H9 (cell line): ENCODE results near the gene PTBP3. TPM values are rescaled to one million over a fixed set of nuclear protein-coding genes. Genes with fewer than 3 reads are reported as not detected.

Experiments
- DNase-seq: peaks from one replicate; pipeline ENCODE4 v3.0.0-alpha.2; 2017
- H2AFZ ChIP-seq: one replicate; pipeline ENCODE4 v1.6.1; 2013; ENCODE audit warnings: mild to moderate bottlenecking, low read length, control low read depth, moderate library complexity
- H2AK5ac ChIP-seq: 2 replicates; pipeline ENCODE4 v1.6.1; 2013; ENCODE audit warnings: low read length, control low read depth, mixed read lengths; ENCODE audit not compliant: insufficient read length
- H2BK120ac ChIP-seq: one replicate; pipeline ENCODE4 v1.6.1; 2013; ENCODE audit warnings: low read depth, mild to moderate bottlenecking, low read length, control low read depth, inconsistent platforms; ENCODE audit not compliant: poor library complexity, severe bottlenecking
- H2BK12ac ChIP-seq: 2 replicates; pipeline ENCODE4 v1.6.1; 2013; ENCODE audit warnings: low read length, control low read depth, mixed read lengths, low read depth; ENCODE audit not compliant: insufficient read length
- H2BK15ac ChIP-seq: 2 replicates; pipeline ENCODE4 v1.6.1; 2013; ENCODE audit warnings: low read depth, low read length, control low read depth
- H2BK20ac ChIP-seq: one replicate; pipeline ENCODE4 v1.6.1; 2013; ENCODE audit warnings: low read depth, mild to moderate bottlenecking, low read length, control low read depth, inconsistent platforms; ENCODE audit not compliant: poor library complexity, severe bottlenecking
- H2BK5ac ChIP-seq: 2 replicates; pipeline ENCODE4 v1.6.1; 2013; ENCODE audit warnings: low read length, control low read depth, mixed read lengths; ENCODE audit not compliant: insufficient read length
- H3K14ac ChIP-seq: 2 replicates; pipeline ENCODE4 v1.6.1; 2013; ENCODE audit warnings: low read length, control low read depth; ENCODE audit not compliant: insufficient read depth
- H3K18ac ChIP-seq: 2 replicates; pipeline ENCODE4 v1.6.1; 2013; ENCODE audit warnings: low read depth, mild to moderate bottlenecking, mixed read lengths, low read length, control low read depth; ENCODE audit not compliant: insufficient read length
- H3K23ac ChIP-seq: 2 replicates; pipeline ENCODE4 v1.6.1; 2013; ENCODE audit warnings: low read length, control low read depth, mixed read lengths, low read depth; ENCODE audit not compliant: insufficient read length
- H3K23me2 ChIP-seq: 2 replicates; pipeline ENCODE4 v1.6.1; 2013; ENCODE audit warnings: low read depth, mild to moderate bottlenecking, mixed read lengths, low read length, control low read depth; ENCODE audit not compliant: insufficient read length, poor library complexity, severe bottlenecking
- H3K27ac ChIP-seq: 2 replicates; pipeline ENCODE4 v1.5.1; 2013; ENCODE audit warnings: low read length, control low read depth, mixed read lengths, low read depth; ENCODE audit not compliant: insufficient read length
- H3K27me3 ChIP-seq: 2 replicates; pipeline ENCODE4 v1.6.1; 2013; ENCODE audit warnings: low read length, control low read depth, inconsistent platforms; ENCODE audit not compliant: insufficient read depth
- H3K4ac ChIP-seq: 2 replicates; pipeline ENCODE4 v1.6.1; 2013; ENCODE audit warnings: low read depth, mild to moderate bottlenecking, control low read depth, inconsistent platforms, low read length, moderate library complexity
- H3K4me1 ChIP-seq: 2 replicates; pipeline ENCODE4 v1.6.1; 2013; ENCODE audit warnings: low read length, control low read depth, inconsistent platforms; ENCODE audit not compliant: insufficient read depth
- H3K4me2 ChIP-seq: 2 replicates; pipeline ENCODE4 v1.6.1; 2013; ENCODE audit warnings: low read length, control low read depth, mixed read lengths; ENCODE audit not compliant: insufficient read length, insufficient read depth
- H3K56ac ChIP-seq: 2 replicates; pipeline ENCODE4 v1.6.1; 2013; ENCODE audit warnings: low read depth, mild to moderate bottlenecking, mixed read lengths, low read length, control low read depth; ENCODE audit not compliant: insufficient read length
- H3K79me1 ChIP-seq: 2 replicates; pipeline ENCODE4 v1.6.1; 2013; ENCODE audit warnings: low read depth, mild to moderate bottlenecking, moderate library complexity, low read length, control low read depth, inconsistent platforms; ENCODE audit not compliant: insufficient read depth, poor library complexity, severe bottlenecking
- H3K79me2 ChIP-seq: 2 replicates; pipeline ENCODE4 v1.6.1; 2013; ENCODE audit warnings: low read length, control low read depth, inconsistent platforms; ENCODE audit not compliant: insufficient read depth
- H3K9ac ChIP-seq: 2 replicates; pipeline ENCODE4 v1.6.1; 2013; ENCODE audit warnings: low read length, control low read depth, mixed read lengths; ENCODE audit not compliant: insufficient read length; ENCODE audit errors: extremely low read depth
- H3K9me3 ChIP-seq: one replicate; pipeline ENCODE4 v1.6.1; 2013; ENCODE audit warnings: low read depth, low read length, inconsistent platforms; ENCODE audit not compliant: control insufficient read depth
- H3T11ph ChIP-seq: one replicate; pipeline ENCODE4 v1.6.1; 2013; ENCODE audit warnings: mild to moderate bottlenecking, low read length, control low read depth, inconsistent platforms
- H4K20me1 ChIP-seq: one replicate; pipeline ENCODE4 v1.6.1; 2013; ENCODE audit not compliant: control insufficient read depth, insufficient read length, insufficient read depth
- H4K5ac ChIP-seq: 2 replicates; pipeline ENCODE4 v1.6.1; 2013; ENCODE audit warnings: low read depth, mild to moderate bottlenecking, mixed read lengths, low read length, control low read depth; ENCODE audit not compliant: insufficient read length
- H4K8ac ChIP-seq: replicated peaks from 2 replicates; pipeline ENCODE4 v1.6.1; 2013; ENCODE audit warnings: low read length, control low read depth, mixed read lengths, low read depth; ENCODE audit not compliant: insufficient read length
- H4K91ac ChIP-seq: 2 replicates; pipeline ENCODE4 v1.6.1; 2013; ENCODE audit warnings: low read depth, mild to moderate bottlenecking, moderate library complexity, mixed read lengths, low read length, control low read depth; ENCODE audit not compliant: insufficient read length
- H3K27ac Mint-ChIP-seq, 3 experiments: 2 replicates in 2 of 3; 3 replicates in 1 of 3; pipeline ENCODE4 v1.8.0; 2020 to 2021; ENCODE audit warnings: mixed read lengths in 3 of 3, mild to moderate bottlenecking in 1 of 3, moderate library complexity in 1 of 3
- H3K27me3 Mint-ChIP-seq: 2 replicates; pipeline ENCODE4 v1.8.0; 2021; ENCODE audit warnings: low read depth, mild to moderate bottlenecking, moderate library complexity, mixed read lengths
- H3K36me3 Mint-ChIP-seq, 3 experiments: 2 replicates in 2 of 3; 3 replicates in 1 of 3; pipeline ENCODE4 v1.8.0; 2020 to 2021; ENCODE audit warnings: low read depth in 3 of 3, mixed read lengths in 3 of 3; ENCODE audit not compliant: insufficient read depth in 1 of 3
- H3K4me1 Mint-ChIP-seq, 2 experiments: 2 replicates each; pipeline ENCODE4 v1.8.0; 2020; ENCODE audit warnings: mixed read lengths in 2 of 2
- H3K4me3 Mint-ChIP-seq, 2 experiments: 2 replicates in 1 of 2; 3 replicates in 1 of 2; pipeline ENCODE4 v1.8.0; 2020 to 2021; ENCODE audit warnings: mild to moderate bottlenecking in 2 of 2, mixed read lengths in 2 of 2, moderate library complexity in 1 of 2
- H3K9me3 Mint-ChIP-seq, 2 experiments: 2 replicates in 1 of 2; 3 replicates in 1 of 2; pipeline ENCODE4 v1.8.0; 2020; ENCODE audit warnings: mild to moderate bottlenecking in 2 of 2, mixed read lengths in 2 of 2, moderate library complexity in 1 of 2
- WGBS: extraction: QIAGEN DNeasy Blood & Tissue Kit; methylation state at CpG from one replicate; pipeline ENCODE4 v1.1.7; 2013; ENCODE audit warnings: missing lambda C conversion rate, low lambda C conversion rate, mixed read lengths; ENCODE audit not compliant: insufficient read length; ENCODE audit errors: extremely low coverage; 5-methylcytosine and 5-hydroxymethylcytosine counted together
- long read RNA-seq: library from polyadenylated mRNA; unstranded; transcript quantifications from one replicate; pipeline ENCODE4 v2.0.0, GENCODE V29; 2020
- total RNA-seq: library from RNA; stranded (reverse); gene quantifications from 2 replicates; pipeline ENCODE4 v1.2.1, GENCODE V29; 2021
- TF ChIP-seq, protein P1 (sequence below): fragments of 200-600 bp; sonication (generic); conservative IDR thresholded peaks from 3 replicates; pipeline ENCODE4 v1.8.0; 2021; ENCODE audit warnings: antibody characterized with exemption, mild to moderate bottlenecking

PTBP3 gene
- total RNA-seq = 89.5 and 93.1 TPM in 2 replicates
- long read RNA-seq, full-length matches to known transcripts = 26 of 58 reads
- long read RNA-seq, partial matches to known transcripts = 10 of 58 reads
- long read RNA-seq, other reads (novel, unspliced or antisense) = 22 of 58 reads

DNA sequence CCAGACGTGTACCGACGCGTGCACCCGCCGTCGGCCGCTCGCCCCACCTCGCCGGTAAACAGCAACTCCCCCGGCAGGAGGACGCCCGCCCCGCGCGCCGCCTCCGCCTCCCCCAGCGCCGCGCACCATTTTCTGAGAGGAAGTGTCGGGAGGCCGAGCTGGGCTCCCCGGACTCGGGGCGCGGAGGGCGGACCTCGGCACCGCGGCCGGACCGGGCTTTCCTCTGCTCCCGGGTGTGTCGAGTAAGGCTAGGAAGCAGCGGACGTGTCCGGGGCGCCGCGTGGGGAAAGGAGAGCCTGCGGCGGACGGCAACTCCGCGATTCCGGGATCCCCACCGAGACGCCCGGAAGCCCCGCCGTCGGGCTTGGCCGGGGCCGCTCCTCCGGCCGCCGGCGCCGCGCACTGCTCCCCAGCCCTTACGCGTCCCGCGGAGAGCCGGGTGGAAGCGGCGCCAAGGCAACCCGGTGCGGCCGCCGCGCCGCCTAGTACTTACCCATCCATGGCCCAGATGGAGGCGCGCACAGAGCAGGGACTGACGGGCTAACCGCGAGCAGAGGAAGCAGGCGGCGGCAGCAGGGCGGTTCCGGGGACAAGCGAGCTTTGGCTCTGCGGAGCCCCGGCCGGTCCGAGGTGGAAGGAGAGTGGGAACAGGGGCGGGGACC lies at the start of gene PTBP3:
TSS of gene PTBP3 (minus strand) at position 643 of the 662 bp plus-strand sequence. CDS start 35,754 bp downstream, outside the sequence.
- no peak within 1 kb of the TSS for H2BK20ac ChIP-seq
- H3K9me3 ChIP-seq = no peaks in the 10 kb centered on the region
- no peak within 1 kb of the TSS for H3T11ph ChIP-seq
- H2BK120ac ChIP-seq = no peak within 1 kb of the TSS
- H3K27me3 Mint-ChIP-seq = no peaks in the 10 kb centered on the region
- peaks cover 3% of the 10 kb centered on the region for H3K23me2 ChIP-seq
- no peak within 1 kb of the TSS for H3K23ac ChIP-seq
- peak within 1 kb of the TSS; percentile 81 for H3K4me2 ChIP-seq
- H3K18ac ChIP-seq = peak within 1 kb of the TSS; percentile 96
- peaks cover 21 to 28% of the 10 kb centered on the region in 2 experiments for H3K4me1 Mint-ChIP-seq
- peak within 1 kb of the TSS; percentile 75 for H4K5ac ChIP-seq
- WGBS = no CpG with 5 or more reads among the region's 90 CpGs
- H3K9ac ChIP-seq = peak within 1 kb of the TSS; percentile 83
- H3K56ac ChIP-seq = no peak within 1 kb of the TSS
- no peak within 1 kb of the TSS for H3K4ac ChIP-seq
- H3K79me2 ChIP-seq = peaks cover 18% of the 10 kb centered on the region; the same call in 1 of the 2 replicates
- no peaks in the 10 kb centered on the region for H4K20me1 ChIP-seq
- peak within 1 kb of the TSS; percentile 99 for H3K14ac ChIP-seq
- H3K36me3 Mint-ChIP-seq = peaks cover 0 to 1% (median 0%) of the 10 kb centered on the region in 3 experiments; a peak in 1 of 7 replicates
- TF ChIP-seq, protein P1, sequence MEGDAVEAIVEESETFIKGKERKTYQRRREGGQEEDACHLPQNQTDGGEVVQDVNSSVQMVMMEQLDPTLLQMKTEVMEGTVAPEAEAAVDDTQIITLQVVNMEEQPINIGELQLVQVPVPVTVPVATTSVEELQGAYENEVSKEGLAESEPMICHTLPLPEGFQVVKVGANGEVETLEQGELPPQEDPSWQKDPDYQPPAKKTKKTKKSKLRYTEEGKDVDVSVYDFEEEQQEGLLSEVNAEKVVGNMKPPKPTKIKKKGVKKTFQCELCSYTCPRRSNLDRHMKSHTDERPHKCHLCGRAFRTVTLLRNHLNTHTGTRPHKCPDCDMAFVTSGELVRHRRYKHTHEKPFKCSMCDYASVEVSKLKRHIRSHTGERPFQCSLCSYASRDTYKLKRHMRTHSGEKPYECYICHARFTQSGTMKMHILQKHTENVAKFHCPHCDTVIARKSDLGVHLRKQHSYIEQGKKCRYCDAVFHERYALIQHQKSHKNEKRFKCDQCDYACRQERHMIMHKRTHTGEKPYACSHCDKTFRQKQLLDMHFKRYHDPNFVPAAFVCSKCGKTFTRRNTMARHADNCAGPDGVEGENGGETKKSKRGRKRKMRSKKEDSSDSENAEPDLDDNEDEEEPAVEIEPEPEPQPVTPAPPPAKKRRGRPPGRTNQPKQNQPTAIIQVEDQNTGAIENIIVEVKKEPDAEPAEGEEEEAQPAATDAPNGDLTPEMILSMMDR = 0 out of 3 replicates have a peak, but pooled peaks have one; percentile 6
- H4K91ac ChIP-seq = no peak within 1 kb of the TSS
- H3K79me1 ChIP-seq = peaks cover 4% of the 10 kb centered on the region
- H3K27ac ChIP-seq = peak within 1 kb of the TSS; percentile 47
- H2AK5ac ChIP-seq = no peak within 1 kb of the TSS
- H2BK15ac ChIP-seq = no peak within 1 kb of the TSS; the same call in 1 of the 2 replicates
- peak; percentile 69 for DNase-seq
- no peaks in the 10 kb centered on the region for H3K27me3 ChIP-seq
- no peaks in the 10 kb centered on the region; a peak in 1 of 5 replicates for H3K9me3 Mint-ChIP-seq
- H3K4me1 ChIP-seq = 0 out of 2 replicates have a peak, but pooled peaks cover 2% of the 10 kb centered on the region
- no peak within 1 kb of the TSS for H4K8ac ChIP-seq
- peak within 1 kb of the TSS; percentile 75 for H2AFZ ChIP-seq
- H2BK12ac ChIP-seq = no peak within 1 kb of the TSS
- H3K27ac Mint-ChIP-seq = peak within 1 kb of the TSS; percentile 89 to 99 (median 98)
- peak within 1 kb of the TSS; percentile 90 to 92 for H3K4me3 Mint-ChIP-seq
- no peak within 1 kb of the TSS for H2BK5ac ChIP-seq
